HG03378 (cell line): ENCODE data around the gene BSN.

ENCODE experiments used
- ATAC-seq: cut with Tn5 transposase; IDR thresholded peaks from one replicate; pipeline ENCODE4 v1.9.1; 2021; ENCODE audit warnings: mild to moderate bottlenecking, moderate library complexity; ENCODE audit not compliant: unreplicated experiment

Gene BSN

GRCh38 chr3:49626101-49626581 is 71.9 kb downstream of the BSN start:
- no peak for ATAC-seq

- ATAC-seq: no peak
These were observed 72.5 kb downstream of the BSN start for GRCh38 chr3:49626796-49627195.

GRCh38 chr3:49627634-49628033 is 73.4 kb downstream of the BSN start:
- no peak for ATAC-seq

GRCh38 chr3:49628249-49628648 is 74.0 kb downstream of the BSN start:
- no peak for ATAC-seq

- no peak for ATAC-seq
These were observed 75.2 kb downstream of the BSN start for GRCh38 chr3:49629451-49629850.

GRCh38 chr3:49629866-49630265 is 75.6 kb downstream of the BSN start:
- no peak for ATAC-seq

- ATAC-seq: no peak
These were observed 76.5 kb downstream of the BSN start for GRCh38 chr3:49630784-49631183.

DNA sequence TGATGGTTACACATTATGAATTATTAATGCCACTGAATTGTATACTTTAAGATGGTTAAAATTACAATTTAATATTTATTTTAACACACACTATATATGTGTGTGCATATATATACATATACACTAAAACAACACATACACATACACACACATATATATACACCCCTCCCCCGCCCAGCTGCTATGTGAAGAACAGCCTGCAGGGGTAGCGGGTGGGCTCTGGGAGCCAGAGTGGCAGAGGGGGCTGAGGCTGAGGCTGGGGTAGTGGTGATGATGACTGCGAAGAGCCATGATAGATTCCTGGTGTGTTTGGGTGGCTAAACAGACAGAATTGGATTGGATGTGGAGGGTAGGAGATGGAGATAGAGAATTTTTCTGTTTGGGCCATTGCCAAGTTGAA is 80.5 kb downstream of the BSN start:
- no peak for ATAC-seq

GRCh38 chr3:49636883-49637609 is 82.8 kb downstream of the BSN start:
- no peak for ATAC-seq

DNA sequence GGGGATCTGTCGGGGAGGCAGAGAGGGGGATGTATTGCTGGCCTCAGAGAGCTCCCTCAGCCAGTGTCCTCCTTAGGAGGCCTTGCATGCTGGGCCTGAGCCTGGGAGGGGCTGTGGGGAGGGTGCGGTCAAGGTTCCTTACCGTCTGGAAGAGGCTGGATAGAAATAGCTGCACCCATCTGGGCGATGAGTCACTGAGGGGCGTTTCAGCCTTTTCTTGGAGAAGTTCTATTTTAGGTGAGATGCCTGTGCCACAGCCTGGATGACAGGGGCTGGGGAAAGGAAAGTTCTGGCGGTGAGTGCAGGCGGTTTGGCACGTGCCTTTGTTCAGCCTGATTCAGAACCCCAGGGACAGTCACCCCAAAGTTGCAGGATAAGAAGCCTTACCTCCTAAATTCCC is 84.2 kb downstream of the BSN start:
- ATAC-seq: no peak

DNA sequence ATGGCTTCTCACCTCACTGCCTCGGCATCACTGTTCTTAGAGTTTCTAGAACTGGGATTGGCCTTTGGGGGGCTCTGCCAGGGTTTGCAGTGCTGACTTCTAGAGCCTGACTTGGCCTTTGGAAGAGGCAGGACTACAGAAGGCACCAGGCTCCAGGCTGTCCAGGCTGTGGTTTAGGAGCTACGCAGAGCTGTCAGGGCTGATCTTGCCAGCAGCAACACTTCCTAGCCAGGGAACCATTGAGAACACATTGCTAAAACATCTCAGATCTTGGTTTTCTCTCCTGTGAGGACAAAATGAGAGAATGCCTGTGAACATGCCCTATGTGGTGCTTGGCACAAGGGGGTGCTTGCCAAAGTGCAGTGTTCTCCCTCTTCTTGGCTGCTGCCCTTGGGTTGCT is 85.3 kb downstream of the BSN start:
- ATAC-seq: no peak

DNA sequence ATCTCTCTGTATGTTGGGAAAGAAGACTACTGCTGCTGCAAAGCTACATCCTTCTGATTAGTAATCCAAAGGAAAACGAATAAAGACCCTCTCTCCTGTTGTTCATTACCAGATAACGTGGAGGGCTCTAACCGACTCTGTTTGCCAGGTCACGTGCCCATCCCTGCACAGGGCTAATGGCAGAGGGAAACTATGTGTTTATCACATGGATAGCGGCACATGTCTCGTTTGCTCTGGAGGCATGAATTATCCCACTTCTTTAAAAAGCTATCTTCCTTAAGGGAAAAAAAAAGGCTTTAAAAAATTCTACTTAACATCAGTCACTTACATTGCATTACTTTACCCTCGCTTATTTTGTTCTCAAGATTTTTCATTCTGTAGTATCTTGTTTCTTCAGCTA is 87.0 kb downstream of the BSN start:
- ATAC-seq: no peak

- ATAC-seq: no peak
These were observed 87.8 kb downstream of the BSN start for GRCh38 chr3:49641921-49642707.

- ATAC-seq: no peak
These were observed 88.5 kb downstream of the BSN start for GRCh38 chr3:49642708-49643145.

DNA sequence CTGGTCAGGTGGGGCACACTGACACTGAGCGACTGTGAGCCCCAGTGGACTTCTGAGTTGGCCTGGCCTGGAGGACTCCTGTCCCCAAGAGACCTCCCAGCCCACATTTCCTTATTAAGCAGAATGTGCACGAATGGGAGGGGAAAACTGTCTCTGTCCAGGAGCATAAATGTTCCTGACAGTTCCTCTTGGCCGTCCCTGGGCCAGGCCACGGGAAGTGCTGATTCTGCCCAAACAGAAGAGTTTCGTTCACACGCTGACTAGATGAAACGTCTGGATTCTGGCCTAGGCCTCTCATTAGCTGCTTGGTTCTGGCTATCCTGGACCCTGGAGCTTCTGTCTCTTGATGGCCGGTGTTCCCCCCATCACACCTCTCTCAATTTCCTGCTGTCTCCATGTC is 90.4 kb downstream of the BSN start:
- no peak for ATAC-seq

DNA sequence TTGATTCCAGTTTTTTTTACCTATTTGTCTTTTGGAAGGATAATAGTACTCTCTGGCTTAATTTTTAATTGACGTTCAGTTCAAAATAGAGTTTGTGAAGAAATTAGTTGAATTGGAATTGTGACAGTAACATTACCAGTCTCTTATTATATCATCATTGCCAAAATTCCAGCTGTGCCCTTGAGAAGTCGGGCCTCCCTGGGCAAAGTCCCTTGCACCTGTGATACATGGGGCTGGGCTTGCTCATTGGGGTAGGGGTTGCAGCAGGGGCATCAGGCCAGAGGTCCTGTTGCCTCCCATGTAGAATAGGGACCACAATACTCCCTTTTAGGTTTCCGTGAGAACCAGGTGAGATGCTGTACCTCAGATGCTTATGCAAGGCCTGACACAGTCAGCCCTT is 92.0 kb downstream of the BSN start:
- ATAC-seq: no peak

DNA sequence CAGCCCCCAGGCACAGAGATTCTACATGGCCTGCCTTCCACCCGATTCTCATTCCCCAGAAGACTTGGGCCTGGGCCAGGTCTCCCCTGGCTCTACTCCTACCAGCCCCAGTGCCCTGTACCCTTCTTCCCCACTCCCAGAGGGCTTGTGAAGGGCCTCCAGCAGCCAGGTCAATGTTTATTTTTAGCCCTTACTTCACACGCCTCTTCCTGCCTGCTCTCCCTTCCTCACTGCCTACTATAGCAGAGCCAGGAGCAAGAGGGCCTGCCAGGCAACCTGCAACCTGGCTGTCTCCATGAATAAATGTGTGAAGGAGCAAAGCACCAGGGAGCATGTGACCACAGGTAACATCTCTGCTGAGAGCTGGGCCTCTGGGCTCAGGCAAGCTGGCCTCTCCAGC is 93.5 kb downstream of the BSN start:
- ATAC-seq: no peak

DNA sequence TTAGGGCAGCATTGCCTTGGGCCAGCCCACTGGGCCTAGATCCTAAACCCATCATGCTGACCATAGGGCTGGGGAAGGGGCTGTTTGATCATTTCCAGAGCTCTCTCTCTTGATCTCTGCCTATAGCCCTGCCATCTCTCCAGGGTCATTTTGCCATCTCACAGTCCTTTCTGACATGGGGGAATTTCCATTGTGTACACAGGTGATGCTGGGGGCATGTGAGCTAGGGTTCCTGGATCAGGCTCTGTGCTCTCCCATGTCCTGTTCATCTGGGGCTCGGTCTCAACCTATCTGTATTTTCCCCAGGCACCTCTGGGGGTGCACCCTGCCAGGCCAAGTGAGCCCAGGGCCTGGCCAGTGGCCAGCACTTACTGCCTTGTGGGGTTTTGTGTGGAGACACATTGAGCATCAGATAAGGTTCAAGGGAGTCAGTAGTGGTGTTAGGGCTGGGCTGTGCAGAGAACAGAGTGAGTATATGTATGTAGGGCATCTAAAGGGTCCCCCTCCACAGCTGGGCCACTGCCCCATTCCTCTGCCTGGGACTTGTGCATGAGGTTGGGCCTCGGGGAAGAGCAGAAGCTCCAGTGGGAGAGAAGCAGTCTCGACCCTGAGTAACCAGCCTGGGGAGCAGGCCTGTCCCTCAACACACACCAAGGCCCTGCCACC is 94.2 kb downstream of the BSN start:
- ATAC-seq: no peak

DNA sequence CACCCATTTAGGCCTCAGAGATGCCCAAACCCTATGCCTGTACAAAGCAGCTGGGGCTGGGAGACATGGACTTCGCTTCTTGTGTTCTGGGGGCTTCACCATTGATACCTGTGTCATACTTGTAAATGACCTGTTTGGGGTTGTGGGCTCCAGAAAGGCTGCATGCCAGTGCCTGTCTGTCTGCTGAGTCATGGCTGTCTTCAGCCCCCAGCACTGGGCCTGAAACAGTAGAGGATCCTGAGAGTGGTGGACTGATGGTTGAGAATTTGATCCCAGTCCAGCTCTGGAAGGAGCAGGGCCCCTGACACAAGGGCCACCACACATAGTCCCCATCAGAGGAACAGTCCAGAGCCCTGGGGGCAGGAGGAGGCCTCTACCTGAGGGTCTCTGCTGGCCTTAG is 95.3 kb downstream of the BSN start:
- ATAC-seq: no peak

DNA sequence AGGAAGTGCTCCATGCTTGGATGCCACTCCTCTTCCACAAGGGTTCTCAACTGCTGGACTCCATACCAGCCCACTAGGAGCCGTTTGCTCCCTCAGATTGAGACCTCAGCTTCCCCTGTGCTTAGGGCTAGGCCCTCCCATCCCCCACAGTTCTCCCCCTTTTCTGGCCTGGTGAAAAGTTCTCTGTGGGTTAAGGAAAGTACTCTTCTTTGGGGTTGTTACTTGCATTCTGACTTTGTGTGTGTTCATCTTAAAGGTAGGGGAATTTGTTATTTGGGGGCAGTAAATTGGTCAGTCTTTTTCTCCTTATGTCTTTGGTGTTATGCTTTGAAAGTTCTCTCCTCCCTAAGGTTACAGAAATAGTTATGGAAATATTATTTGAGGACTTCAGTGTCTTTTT is 95.9 kb downstream of the BSN start:
- no peak for ATAC-seq

DNA sequence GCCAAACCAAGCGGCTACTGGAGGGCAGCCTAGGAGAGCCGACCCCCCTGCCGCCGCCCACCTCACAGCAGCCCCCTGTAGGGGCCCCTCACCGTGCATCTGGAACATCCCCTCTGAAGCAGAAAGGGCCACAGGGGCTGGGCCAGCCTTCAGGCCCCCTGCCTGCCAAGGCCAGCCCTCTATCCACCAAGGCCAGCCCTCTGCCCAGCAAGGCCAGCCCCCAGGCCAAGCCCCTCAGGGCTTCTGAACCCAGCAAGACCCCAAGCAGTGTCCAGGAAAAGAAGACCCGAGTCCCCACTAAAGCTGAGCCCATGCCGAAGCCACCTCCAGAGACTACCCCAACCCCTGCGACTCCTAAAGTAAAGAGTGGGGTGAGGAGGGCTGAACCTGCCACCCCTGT is 96.4 kb downstream of the BSN start:
- ATAC-seq: no peak
